ENCODE data around the gene ZNF518B.

GRCh38 chr4:10482913-10483312, 25.7 kb upstream of the ZNF518B start:
- TF ChIP-seq POLR2A (IDR thresholded peaks at IDR 0.05; ENCODE audit: low read length), result no peak
- no peak for TF ChIP-seq RNF2 (IDR thresholded peaks at IDR 0.05; ENCODE audit: borderline replicate concordance, low read depth)
- TF ChIP-seq SREBF2 (IDR thresholded peaks at IDR 0.05), result no peak
- TF ChIP-seq TP53 (CRISPR knock-in tag; IDR thresholded peaks at IDR 0.05), result no peak
- TF ChIP-seq CTCF (IDR thresholded peaks at IDR 0.05), result no peak
- TF ChIP-seq POLR2AphosphoS2 (conservative IDR thresholded peaks at IDR 0.05; ENCODE audit: low read length), result no peak
- no peak for TF ChIP-seq GATA3 (IDR thresholded peaks at IDR 0.05; ENCODE audit: borderline replicate concordance)
- TF ChIP-seq EP300 (IDR thresholded peaks at IDR 0.05), result no peak
- no peak for TF ChIP-seq HES2 (IDR thresholded peaks at IDR 0.05)
- TF ChIP-seq EHMT2 (IDR thresholded peaks at IDR 0.05; ENCODE audit: low read depth), result no peak
- no peak for TF ChIP-seq CEBPB (IDR thresholded peaks at IDR 0.05)
- no peak for TF ChIP-seq HOXB5 (CRISPR knock-in tag; IDR thresholded peaks at IDR 0.05)
